Esophagus squamous epithelium (tissue), 4 donors: Measurements from ENCODE around the gene ARSI.

ENCODE experiments used
- CTCF ChIP-seq, 6 experiments: fragments of 450-650 bp in 4 of 6; fragments of 200-600 bp in 2 of 6; sonication (generic) in 2 of 6; IDR thresholded peaks; one replicate each; pipeline ENCODE4 v1.5.1; 2016 to 2019; ENCODE audit warnings: antibody characterized with exemption in 6 of 6, mild to moderate bottlenecking in 4 of 6, moderate library complexity in 4 of 6
- POLR2A ChIP-seq, 4 donors: fragments of 450-650 bp; IDR thresholded peaks; one replicate each; pipeline ENCODE4 v1.6.1; 2017; ENCODE audit warnings: antibody characterized with exemption in 4 of 4, mild to moderate bottlenecking in 4 of 4, moderate library complexity in 3 of 4

DNA sequence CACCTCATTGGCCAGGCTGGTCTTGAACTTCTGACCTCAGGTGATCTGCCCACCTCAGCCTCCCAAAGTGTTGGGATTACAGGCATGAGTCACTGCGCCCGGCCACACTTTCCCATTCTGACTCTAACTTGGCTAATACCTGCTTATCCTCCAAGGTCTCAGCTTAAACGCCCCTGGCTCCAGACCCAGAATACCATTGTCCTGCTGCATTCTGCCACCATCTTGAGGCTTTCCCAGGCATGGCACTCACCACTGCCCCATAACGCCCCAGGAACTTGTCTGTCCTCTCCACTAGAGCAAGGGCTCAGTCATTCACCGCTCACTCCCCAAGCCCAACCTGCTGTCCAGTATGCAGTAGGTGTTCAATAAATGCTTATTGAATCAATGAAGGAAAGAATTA, 53.0 kb downstream of the ARSI start:
- TF ChIP-seq CTCF (IDR thresholded peaks at IDR 0.05) (no peak), POLR2A (IDR thresholded peaks at IDR 0.05) (no peak)
